Tibial artery (tissue), 4 donors: ENCODE data around the gene RNGTT.

Source experiments
- DNase-seq, 2 donors: peaks; one replicate each; pipeline ENCODE4 v3.0.0-alpha.2; 2019
- H3K27ac ChIP-seq, 2 donors: fragments of 200-600 bp; sonication (generic) in 1 of 2; 1 replicate in 1 of 2; 2 replicates in 1 of 2; pipeline ENCODE4 v1.5.1; 2018 to 2019; ENCODE audit warnings: mild to moderate bottlenecking in 1 of 2
- H3K27me3 ChIP-seq, 2 donors: fragments of 200-600 bp; sonication (generic) in 1 of 2; one replicate each; pipeline versions ENCODE4 v1.5.1 to v1.6.0; 2016 to 2019
- H3K36me3 ChIP-seq, 3 donors: fragments of 200-600 bp; sonication (generic) in 2 of 3; one replicate each; pipeline ENCODE4 v1.5.1; 2016 to 2019; ENCODE audit warnings: mild to moderate bottlenecking in 2 of 3
- H3K4me1 ChIP-seq, 4 donors: fragments of 200-600 bp; sonication (generic) in 2 of 4; 1 replicate in 3 of 4; 2 replicates in 1 of 4; pipeline ENCODE4 v1.5.1; 2016 to 2019
- H3K4me3 ChIP-seq, 2 donors: fragments of 200-600 bp; sonication (generic) in 1 of 2; 1 replicate in 1 of 2; 2 replicates in 1 of 2; pipeline ENCODE4 v1.5.1; 2018 to 2019; ENCODE audit warnings: mild to moderate bottlenecking in 2 of 2
- H3K9me3 ChIP-seq, 3 donors: fragments of 200-600 bp; sonication (generic) in 1 of 3; one replicate each; pipeline ENCODE4 v1.5.1; 2016 to 2019
- intact Hi-C: fragments of 100-400 bp; cut with DNase I; formaldehyde crosslinking; loops from one replicate; pipeline ENCODE4 v1.15.0; 2023; ENCODE audit warnings: low total_unique reads
- TF ChIP-seq, protein P1 (sequence below), 2 experiments: fragments of 200-600 bp in 1 of 2; fragments of 450-650 bp in 1 of 2; IDR thresholded peaks; one replicate each; pipeline ENCODE4 v1.5.1; 2017 to 2019; ENCODE audit warnings: antibody characterized with exemption in 2 of 2, mild to moderate bottlenecking in 1 of 2, moderate library complexity in 1 of 2

The RNGTT gene

DNA sequence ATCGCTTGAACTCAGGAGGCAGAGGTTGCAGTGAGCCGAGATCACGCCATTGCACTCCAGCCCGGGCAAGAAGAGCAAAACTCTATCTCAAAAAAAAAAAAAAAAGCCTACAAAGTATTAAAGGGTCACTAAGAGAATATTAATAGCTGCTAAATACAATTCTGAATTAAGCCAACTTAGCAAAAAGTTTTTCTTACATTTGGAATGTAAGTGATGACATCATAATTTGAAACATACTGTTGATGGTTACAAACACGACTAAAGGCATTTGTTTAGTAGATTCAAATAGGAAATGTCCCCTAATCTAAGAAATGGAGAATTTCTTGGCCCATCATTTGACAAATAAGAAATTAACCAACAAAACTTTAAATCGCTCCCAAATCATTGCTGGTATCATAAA, 282.8 kb downstream of the RNGTT start:
- Histone ChIP-seq H3K27me3 (no peaks in the 10 kb centered on the region), H3K9me3 (no peaks in the 10 kb centered on the region), H3K4me3 (no peak overlapping the region), H3K36me3 (no peaks in the 10 kb centered on the region), H3K27ac (no peak overlapping the region), H3K4me1 (no peaks in the 10 kb centered on the region)
- intact Hi-C loops = no loop called here
- TF ChIP-seq, protein P1, sequence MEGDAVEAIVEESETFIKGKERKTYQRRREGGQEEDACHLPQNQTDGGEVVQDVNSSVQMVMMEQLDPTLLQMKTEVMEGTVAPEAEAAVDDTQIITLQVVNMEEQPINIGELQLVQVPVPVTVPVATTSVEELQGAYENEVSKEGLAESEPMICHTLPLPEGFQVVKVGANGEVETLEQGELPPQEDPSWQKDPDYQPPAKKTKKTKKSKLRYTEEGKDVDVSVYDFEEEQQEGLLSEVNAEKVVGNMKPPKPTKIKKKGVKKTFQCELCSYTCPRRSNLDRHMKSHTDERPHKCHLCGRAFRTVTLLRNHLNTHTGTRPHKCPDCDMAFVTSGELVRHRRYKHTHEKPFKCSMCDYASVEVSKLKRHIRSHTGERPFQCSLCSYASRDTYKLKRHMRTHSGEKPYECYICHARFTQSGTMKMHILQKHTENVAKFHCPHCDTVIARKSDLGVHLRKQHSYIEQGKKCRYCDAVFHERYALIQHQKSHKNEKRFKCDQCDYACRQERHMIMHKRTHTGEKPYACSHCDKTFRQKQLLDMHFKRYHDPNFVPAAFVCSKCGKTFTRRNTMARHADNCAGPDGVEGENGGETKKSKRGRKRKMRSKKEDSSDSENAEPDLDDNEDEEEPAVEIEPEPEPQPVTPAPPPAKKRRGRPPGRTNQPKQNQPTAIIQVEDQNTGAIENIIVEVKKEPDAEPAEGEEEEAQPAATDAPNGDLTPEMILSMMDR (IDR thresholded peaks at IDR 0.05) = no peak
- DNase-seq = no peak

- no peaks in the 10 kb centered on the region for H3K27me3 ChIP-seq
- no peaks in the 10 kb centered on the region for H3K9me3 ChIP-seq
- intact Hi-C loops = no loop called here
- no peaks in the 10 kb centered on the region for H3K4me1 ChIP-seq
- no peaks in the 10 kb centered on the region for H3K36me3 ChIP-seq
- no peak overlapping the region for H3K27ac ChIP-seq
- TF ChIP-seq, protein P1 (IDR thresholded peaks at IDR 0.05) = no peak
- DNase-seq = no peak
- no peak overlapping the region for H3K4me3 ChIP-seq
These were observed 283.6 kb downstream of the RNGTT start for GRCh38 chr6:88679841-88680240.

- no peaks in the 10 kb centered on the region for H3K4me1 ChIP-seq
- DNase-seq = no peak
- H3K36me3 ChIP-seq = no peaks in the 10 kb centered on the region
- H3K4me3 ChIP-seq = no peak overlapping the region
- TF ChIP-seq, protein P1 (IDR thresholded peaks at IDR 0.05) = no peak
- no peak overlapping the region for H3K27ac ChIP-seq
- no peaks in the 10 kb centered on the region for H3K27me3 ChIP-seq
- H3K9me3 ChIP-seq = no peaks in the 10 kb centered on the region
- intact Hi-C loops = no loop called here
These were observed 286.1 kb downstream of the RNGTT start for GRCh38 chr6:88677356-88677755.

DNA sequence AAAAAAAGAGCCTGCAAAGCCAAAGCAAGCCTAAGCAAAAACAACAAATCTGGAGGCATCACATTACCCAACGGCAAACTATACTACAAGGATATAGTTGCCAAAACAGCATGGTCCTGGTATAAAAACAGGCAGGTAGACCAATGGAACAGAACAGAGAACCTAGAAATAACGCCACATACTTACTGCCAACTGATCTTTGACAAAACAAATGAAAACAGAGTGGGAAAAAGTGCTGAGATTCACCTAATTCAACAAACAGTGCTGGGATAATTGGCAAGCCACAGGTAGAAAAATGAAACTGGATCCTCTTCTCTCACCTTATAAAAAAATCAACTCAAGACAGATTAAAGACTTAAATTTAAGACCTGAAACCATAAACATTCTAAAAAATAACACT, 291.8 kb downstream of the RNGTT start:
- no peaks in the 10 kb centered on the region for H3K4me1 ChIP-seq
- no peak overlapping the region for H3K27ac ChIP-seq
- H3K36me3 ChIP-seq = peaks cover 0 to 11% (median 4%) of the 10 kb centered on the region in 3 donors
- TF ChIP-seq, protein P1 (IDR thresholded peaks at IDR 0.05) = no peak
- H3K4me3 ChIP-seq = no peak overlapping the region
- no peak for DNase-seq
- intact Hi-C loops = no loop called here
- H3K27me3 ChIP-seq = no peaks in the 10 kb centered on the region
- H3K9me3 ChIP-seq = peaks cover 0 to 27% (median 9%) of the 10 kb centered on the region in 3 donors

GRCh38 chr6:88670369-88670768, 293.0 kb downstream of the RNGTT start:
- TF ChIP-seq, protein P1 (IDR thresholded peaks at IDR 0.05) = no peak
- no peak overlapping the region for H3K27ac ChIP-seq
- peaks cover 0 to 27% (median 9%) of the 10 kb centered on the region in 3 donors for H3K9me3 ChIP-seq
- no peak for DNase-seq
- intact Hi-C loops = no loop called here
- H3K4me1 ChIP-seq = no peaks in the 10 kb centered on the region
- H3K27me3 ChIP-seq = no peaks in the 10 kb centered on the region
- H3K36me3 ChIP-seq = peaks cover 0 to 11% (median 4%) of the 10 kb centered on the region in 3 donors
- no peak overlapping the region for H3K4me3 ChIP-seq

DNA sequence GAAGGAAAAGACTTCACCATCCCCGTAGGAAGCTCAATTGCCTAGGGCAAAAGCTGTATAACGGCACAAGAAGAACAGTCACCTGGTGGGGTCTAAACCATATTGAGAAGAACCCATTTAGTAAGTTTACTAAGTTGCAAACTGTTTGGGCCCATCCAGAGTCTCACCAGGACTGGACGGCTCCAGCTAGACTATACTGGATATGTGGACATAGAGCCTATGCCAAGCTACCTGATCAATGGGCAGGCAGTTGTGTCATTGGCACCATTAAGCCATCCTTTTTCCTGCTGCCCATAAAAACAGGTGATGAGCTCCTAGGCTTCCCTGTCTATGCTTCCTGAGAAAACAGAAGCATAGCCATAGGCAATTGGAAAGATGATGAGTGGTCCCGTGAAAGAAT, 293.9 kb downstream of the RNGTT start:
- no peak overlapping the region for H3K4me3 ChIP-seq
- DNase-seq = no peak
- no peaks in the 10 kb centered on the region for H3K4me1 ChIP-seq
- peaks cover 0 to 27% (median 9%) of the 10 kb centered on the region in 3 donors for H3K9me3 ChIP-seq
- H3K27ac ChIP-seq = no peak overlapping the region
- TF ChIP-seq, protein P1 (IDR thresholded peaks at IDR 0.05) = no peak
- peaks cover 0 to 11% (median 4%) of the 10 kb centered on the region in 3 donors for H3K36me3 ChIP-seq
- intact Hi-C loops = no loop called here
- H3K27me3 ChIP-seq = no peaks in the 10 kb centered on the region
